NCI-H82 treated with DMSO at 0.1 percent for 48 hours (cell line): ENCODE results near the gene GREB1L.

Source experiments
- DNase-seq: peaks from one replicate; lab custom pipeline; 2025; ENCODE audit not compliant: unreplicated experiment; lab: John Stamatoyannopoulos, UW

GREB1L gene

DNA sequence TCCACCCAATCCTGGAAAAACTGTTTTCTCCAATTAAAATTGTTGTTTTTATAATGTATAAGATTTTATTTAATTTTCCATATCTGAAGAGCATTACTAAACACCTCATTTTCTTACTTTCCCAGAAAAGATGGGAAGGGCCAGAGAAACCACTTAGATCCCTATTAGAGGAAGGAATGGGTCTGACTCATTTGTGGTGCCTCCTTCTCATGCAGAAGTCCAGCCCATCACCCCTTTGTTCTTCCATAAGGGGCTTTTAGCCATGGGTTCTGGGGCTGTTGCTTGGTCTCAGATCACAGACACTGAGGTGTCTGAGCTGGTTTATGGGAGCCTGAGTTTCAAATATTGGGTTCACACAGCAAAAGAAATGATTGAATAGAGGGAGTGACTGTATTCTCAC is 206.3 kb downstream of the GREB1L start:
- no peak for DNase-seq

DNA sequence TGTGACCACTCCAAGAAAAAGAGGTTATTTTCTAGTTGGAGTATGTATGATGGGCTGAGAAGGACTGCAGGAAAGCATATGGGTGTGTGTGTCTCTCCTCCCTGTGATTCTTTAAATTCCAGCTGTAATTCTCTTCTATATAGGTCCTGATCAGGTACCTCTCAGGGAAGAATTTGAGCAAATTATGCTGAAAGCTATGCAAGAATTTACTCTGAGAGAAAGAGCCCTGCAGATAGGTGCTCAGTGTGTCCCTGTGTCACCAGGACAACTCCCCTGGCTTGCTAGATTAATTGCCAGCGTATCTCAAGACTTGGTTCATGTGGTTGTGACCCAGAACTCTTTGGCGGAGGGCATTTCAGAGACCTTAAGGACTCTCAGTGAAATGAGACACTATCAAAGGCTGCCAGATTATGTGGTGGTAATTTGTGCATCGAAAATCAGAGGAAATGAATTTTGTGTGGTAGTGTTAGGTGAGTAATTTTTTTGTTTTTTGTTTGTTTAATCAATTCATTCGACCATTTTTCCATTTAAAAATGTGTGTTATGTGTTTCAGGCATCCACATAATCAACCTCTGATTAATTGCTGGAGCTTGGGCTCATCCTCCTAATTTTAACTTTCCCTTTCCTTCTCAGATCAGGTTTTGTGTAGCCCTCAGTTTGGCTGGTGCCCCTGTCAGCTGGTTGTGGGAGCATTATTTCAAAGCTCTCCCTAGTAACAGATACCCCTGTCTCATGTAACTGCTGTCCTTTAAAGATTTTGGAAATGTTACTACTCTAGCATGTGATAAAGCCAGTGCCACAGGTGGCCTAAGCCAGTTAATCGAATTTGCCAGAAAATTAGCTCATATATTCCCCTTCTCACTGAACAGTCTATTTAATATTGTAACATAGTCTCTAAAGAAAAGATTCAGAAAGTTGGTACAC is 207.6 kb downstream of the GREB1L start:
- no peak for DNase-seq

DNA sequence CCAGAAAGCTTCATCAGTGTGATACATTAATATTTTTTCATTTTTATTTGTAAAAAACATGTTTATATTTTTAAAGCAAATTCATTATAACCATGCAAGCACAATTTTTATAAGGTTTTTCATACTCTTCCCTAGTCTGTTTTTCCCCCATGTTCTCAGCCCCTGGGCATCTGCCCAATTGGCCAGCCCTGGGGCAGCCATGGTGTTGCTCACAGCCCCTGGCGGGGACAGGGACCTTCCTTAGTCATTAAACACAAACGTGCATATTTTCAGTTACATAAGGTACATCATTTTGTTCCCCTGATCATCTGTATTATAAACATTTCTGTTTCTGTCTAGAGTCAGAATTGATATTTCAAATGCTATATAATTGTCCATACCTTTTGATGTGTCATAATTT is 208.5 kb downstream of the GREB1L start:
- no peak for DNase-seq

DNA sequence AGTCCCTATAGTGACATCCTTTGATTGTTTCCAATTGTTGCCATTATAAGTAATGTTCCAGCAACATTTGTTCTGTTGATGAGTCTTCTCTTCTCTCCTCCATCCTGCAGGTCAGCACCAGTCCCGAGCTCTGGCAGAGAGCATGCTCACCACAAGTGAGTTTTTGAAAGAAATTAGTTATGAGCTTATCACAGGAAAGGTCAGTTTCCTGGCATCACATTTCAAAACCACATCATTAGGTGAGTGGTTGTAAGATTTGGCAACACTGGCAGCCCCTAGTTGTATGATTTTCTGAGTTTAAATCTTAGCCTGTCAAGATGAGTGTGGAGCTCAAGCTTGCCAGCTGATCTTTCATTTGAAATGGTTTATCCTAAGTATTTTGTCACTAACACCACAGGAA is 208.9 kb downstream of the GREB1L start:
- DNase-seq = no peak

DNA sequence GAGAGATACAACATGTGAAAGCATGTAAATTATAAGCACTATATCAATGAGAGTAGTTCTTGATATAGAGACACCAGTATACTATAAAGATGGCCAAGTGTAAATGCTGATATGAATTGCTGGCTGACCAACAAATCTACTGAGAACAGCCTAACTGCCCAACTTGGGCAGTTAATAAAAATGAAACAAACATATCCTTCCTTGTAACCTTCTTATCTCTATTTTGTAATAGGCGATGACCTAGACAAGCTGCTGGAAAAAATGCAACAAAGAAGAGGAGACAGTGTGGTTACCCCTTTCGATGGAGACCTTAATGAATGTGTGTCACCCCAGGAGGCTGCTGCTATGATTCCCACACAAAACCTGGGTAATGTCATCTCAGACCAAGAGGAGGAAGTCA is 209.8 kb downstream of the GREB1L start:
- DNase-seq = no peak

DNA sequence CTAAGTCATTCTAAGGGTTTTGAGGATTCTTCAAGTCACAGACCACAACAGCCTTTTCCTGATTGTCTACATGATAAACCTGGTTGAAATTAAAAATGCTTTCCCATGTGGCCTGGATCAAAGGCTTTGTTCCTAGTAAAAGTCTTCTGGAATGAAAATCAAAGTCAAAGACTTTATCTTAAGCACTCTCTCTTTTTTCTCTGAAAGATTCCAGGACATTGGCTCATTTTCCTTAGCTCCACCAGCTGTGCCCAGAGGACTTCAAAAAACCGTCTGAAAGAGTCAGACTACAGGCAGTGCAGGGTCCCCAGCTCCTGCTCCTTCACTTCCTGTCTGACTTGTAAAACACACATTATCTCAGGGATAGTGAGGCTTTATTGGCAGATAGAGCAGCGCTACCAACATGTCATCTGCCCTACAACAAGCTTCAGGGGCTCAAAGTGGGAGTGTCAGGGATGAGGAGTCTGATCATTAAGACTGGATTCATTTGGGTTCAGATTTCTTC is 210.3 kb downstream of the GREB1L start:
- no peak for DNase-seq

DNA sequence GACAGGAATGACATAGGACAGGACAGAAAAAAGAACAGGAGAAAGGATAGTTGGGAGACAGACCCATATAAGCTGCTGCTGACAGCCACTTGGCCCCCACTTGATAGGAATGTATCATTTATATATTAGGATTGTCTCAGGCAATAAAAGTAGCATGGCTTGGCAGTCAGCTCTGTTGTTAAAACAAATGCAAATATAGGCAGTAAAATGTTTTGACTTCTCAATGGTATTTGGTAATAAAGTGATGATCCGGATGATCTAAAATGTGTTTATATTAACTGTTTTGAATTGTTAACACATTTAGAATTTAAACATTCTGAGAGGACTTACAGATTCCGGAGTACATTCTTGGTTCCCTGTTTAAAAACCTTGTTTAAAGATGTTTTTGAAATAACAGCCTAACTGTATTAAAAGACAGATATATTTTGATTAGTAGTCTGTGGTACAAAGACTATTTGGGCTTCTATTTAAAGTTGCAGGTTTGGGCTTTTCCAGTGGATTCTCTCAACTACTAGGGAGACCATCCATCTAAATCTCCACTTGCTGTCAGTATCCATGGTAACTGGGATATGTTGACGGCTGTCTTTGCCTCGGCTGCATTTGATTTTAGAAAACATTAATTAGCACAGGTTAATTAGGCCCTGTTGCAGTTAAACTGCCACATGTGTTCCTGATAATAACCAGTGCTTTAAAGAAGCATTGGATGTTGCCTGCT is 210.9 kb downstream of the GREB1L start:
- no peak for DNase-seq

DNA sequence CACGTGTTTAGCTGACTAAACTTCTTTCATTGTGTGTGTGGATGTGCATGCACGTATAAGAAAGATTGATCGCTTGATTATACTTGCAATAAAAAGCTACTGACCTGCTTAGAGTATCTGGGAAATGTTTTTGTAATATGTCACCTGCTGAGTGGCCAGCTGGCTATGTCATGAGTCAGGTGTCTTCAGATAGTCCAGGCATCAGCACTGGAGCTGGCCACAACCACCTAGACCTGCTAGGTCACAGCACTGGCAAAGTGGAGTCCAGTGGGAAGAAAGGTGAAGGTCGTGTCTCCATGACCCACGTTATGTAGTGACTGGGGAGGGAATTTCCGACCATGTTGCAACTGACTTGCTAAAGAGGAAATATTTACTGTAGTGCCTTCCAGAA is 211.5 kb downstream of the GREB1L start:
- DNase-seq = no peak

DNA sequence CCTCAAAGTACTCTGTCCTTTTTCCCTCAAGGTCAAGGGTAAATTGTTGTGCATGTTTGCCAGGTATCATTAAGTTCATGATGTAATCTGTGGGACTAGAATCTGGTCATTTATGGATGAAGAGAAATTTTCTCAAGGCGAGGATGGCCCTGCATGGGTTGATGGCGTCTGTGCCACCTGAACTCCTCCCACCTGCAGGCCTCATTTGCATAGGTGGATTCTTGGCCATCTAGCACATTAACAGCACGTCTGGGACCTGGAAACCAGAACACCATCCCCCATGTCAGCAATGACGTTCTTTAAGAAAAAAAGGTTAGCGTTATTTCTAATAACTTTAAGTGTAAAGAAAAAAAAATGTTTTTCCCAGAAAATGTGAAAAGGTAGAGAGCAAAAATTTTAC is 212.7 kb downstream of the GREB1L start:
- no peak for DNase-seq

DNA sequence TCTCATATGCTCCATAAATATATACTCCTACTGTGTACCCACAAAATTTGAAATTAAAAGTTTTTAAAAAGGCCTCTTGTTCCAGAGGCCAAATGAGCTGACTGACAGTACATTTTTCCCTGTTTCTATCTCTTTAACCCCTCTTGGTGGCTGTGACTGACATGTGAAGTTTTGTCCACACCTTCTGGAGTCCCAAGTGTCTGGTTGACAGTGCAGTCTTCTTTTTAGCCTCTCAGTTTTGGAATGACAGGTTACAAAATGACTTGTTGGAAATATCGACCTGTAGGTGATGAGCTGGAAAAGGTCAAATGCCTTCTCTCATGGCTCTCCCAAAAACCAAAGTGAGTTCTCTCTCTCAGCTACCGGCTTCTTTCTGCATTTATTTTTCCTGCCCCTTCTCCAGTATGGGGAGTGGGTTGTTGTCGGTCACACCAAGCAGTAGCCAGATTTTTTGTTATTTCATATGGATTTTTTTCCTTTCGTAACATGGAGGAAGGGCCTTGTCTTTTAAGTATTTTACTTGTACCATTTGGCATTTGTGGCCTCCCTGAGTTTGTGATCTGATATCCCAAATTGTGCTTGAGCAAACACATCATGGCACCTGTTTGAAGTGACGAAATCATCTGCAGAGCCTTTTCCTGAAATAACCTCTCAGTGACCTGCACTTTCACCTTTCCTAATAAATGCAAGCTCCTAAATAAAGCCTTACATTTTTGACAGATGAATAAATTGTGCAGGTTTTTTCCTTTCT is 214.6 kb downstream of the GREB1L start:
- no peak for DNase-seq

DNA sequence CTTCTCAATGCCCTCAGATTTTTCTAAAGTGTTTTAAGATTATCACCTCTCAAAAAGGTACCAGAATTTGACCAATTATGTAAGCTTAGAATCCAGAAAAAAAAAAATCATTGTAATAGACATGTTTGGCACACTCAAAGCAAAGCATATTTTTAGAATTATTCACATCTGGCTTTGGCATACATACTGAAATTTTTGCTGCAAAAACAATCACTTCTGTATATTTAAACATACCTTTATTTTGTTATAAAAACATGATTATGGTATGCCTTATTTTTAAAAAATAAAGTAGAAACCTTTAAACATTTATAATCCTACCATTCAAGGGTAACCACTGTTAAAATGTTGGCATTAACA is 215.1 kb downstream of the GREB1L start:
- DNase-seq = no peak

DNA sequence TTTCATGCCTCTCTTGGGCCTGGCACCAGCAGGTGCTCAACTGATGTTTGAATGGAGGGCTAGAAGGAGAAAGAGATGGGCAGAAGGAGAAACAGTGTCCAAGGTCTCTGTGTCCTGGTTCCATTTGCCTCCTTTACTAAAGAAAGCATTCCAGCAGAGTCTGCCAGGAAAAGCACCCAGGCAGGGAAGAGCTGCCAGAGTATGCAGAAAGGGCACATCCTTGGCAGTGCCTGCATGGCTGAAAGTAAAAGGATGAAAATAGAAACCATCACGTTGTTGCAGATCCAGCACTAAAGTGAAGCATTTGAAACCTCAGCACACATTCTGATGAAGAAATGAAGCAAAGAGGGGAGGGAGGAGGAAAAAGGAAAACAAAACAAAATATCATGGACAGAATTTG is 216.3 kb downstream of the GREB1L start:
- DNase-seq = no peak

DNA sequence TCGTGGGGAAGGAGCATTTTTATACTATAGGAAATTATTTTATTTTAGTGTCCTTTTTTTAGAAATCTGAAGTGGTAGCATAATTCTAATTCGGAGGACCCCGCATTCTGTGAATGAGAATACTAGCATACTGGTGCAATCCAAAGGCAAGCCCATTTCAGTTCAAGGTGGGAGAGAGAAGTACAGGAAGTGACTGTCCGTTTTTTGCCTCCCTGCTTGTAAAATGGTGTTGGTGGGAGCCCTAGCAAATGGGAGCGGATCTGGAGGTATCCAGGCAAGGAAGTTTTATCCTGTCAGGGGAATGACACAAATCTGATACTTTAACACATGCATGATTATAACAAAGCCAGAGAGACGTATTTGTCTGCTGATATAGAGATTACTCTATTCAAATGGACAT is 216.8 kb downstream of the GREB1L start:
- DNase-seq = no peak

DNA sequence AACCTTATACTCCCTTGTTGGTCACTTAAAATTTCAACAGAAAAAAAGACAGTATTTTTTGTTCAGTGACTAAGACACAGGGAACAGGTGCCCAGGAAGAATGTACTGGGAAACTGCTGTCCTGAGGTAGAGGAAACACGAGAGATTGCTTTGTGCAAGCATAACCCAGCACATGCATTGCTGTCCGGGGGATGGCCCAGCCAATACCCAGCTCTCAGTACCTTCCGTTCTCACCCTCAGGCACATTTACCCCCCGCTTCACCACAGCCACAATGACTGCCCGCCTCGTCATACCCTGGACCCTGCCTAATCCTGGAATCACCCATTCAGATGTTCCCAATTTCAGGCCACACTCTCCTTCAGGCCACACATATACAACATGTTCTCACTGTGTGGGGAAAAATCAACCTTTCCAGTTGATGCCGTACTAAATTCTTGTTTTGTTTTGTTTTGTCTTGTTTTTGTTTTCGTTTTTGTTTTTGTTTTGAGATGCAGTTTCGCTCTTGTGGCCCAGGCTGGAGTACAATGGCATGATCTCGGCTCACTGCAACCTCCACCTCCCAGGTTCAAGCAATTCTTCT is 217.8 kb downstream of the GREB1L start:
- no peak for DNase-seq

DNA sequence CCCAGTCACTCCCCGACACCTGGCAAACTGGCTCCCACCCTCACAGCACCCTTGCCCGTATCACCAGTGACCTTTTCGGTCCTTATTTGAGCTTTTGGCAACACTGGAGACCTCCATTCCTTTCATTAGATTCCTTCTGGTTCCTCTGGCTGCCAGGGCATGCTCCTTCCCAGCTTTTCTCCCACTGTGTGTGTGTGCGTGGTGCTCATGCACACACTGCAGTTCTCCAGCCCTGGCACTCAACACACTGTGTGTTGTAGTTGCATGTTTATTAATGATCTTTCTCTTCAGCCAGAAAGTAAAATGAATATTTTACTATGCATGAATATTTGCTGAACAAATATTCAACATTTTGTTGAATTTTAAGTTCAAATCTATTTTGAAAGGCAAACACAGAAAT is 219.4 kb downstream of the GREB1L start:
- DNase-seq = no peak

DNA sequence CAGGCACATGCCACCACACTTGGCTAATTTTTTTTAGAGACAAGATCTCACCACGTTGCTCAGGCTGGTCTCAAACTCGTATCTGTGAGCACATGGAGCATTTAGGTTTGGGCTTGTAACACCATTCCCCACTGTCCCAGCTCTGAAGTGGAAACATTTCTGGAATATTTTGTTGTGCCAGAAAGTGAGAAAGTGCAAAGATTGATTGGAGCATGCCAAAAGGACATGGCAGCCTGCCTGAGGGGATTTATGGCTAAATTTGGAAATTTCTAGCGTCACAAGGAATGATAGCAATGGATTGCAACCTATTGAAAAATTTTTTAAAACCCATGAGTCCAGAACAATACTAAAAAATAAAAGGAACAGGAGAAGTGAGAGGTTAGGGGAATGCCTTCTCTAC is 221.7 kb downstream of the GREB1L start:
- DNase-seq = no peak

DNA sequence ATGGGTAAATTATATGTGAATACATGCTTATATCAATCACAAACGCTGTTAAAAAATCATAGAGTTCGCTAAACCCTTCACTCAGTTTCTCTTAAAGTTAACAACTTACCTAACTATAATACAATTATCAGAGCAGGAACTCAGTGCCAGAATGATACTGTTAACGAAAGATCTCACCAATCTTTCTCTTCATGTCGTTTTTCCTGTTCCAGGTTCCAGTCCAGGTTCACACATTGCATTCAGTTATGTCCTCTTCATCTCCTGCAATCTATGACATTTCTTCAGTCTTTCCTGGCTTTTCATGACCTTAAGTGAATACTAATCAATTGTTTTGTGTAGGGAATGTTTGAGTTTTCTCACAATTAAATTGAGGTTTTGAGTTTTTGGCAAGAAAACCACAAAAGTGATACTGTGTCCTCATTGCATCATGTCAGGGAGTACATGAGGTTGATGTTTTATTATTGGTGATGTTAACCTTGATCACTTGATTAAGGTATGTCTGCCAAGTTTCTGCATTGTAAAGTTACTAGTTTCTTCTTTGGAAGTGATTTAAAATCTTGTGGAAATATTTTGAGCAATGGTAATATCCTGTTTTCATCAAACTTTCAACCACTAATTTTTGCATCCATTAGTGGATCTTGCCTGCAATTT is 226.6 kb downstream of the GREB1L start:
- DNase-seq = no peak

DNA sequence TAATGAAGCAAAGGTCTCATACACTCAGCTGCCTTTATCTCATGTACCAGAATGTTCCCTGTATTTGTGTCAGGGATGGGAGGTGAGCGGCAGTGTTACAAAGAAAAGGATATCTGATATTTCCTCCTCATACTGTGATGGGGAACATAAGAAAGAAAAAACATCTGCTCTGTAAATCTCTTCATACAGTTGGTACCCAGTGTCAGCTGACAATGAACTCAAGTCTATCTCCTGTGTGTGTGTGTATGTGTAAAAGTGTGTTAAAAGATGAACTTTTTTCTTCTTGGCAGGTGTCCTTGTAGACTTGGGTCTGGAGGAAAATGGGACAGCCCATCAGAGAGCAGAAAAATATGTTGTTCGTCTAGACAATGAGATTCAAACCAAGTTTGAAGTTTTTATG is 230.7 kb downstream of the GREB1L start:
- no peak for DNase-seq

DNA sequence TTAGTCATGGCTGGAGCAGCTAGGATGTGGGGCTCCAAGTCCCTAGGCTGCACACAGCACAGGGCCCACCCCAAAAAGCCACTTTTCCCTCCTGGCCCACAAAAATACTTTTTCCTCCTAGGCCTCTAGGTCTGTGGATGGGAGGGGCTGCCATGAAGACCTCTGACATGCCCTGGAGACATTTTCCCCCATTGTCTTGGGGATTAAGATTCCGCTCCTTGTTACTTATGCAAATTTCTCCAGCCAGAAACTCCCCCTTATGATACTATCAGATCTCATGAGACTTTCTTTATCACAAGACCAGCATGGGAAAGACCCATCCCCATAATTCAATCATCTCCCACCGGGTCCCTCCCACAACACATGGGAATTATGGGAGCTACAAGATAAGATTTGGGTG is 232.6 kb downstream of the GREB1L start:
- no peak for DNase-seq

DNA sequence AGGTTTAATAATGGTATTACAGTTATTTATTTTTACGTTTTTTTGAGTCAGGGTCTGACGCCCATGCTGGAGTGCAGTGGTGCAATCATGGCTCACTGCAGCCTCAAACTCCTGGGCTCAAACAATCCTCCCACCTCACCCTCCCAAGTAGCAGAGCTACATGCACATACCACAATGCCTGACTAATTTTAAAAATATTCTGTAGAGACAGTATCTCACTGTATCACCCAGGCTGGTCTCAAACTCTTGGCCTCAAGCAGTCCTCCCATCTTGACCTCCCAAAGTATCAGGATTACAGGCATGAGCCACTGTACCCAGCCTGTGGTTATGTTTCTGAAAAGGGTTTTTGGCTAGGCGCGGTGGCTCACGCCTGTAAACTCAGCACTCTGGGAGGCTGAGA is 237.7 kb downstream of the GREB1L start:
- DNase-seq = no peak

DNA sequence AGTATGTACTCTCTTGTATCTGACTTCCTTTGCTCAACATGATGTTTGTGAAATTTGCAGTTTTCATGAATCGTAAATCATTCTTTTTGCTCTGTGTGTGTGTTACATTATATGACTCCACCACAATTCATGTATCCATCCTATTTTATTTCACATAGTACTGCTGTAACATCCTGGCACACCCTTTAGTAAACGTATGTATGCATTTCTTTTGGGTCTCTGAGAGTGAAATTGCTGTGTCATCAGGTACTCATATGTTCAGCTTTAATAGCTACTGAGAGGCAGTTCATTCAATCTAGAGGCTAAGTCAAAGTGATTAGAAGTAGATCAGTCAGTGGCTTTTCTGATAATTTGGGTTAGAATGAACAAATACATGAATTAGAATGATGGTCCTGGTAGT is 239.7 kb downstream of the GREB1L start:
- no peak for DNase-seq
